Measurements from ENCODE around the gene ERAS.
"Not testable (repeated sequence)": the region's sequence is repeated elsewhere in the genome, so short reads cannot be mapped to it uniquely, and the experiment has no call there.

DNA sequence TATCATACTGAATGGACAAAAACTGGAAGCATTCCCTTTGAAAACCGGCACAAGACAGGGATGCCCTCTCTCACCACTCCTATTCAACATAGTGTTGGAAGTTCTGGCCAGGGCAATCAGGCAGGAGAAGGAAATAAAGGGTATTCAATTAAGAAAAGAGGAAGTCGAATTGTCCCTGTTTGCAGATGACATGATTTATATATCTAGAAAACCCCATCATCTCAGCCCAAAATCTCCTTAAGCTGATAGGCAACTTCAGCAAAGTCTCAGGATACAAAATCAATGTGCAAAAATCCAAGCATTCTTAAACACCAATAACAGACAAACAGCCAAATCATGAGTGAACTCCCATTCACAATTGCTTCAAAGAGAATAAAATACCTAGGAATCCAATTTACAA, 45.7 kb downstream of the ERAS start:
- not testable (repeated sequence) for TF ChIP-seq POLR2A (IDR thresholded peaks at IDR 0.05; ENCODE audit: low read length); EP300 (IDR thresholded peaks at IDR 0.05)
